Measurements from ENCODE around the gene HIVEP2. TPM values are rescaled to one million over a fixed set of nuclear protein-coding genes. Genes with fewer than 3 reads are reported as not detected.

Gene HIVEP2
- total and polyA plus RNA-seq, 2 donors (not counting 3 experiments of a cell fraction or from before 2014, with no cell fraction given) = 1.3 to 4.7 TPM

GRCh38 chr6:142952614-142953013, 7.6 kb upstream of the HIVEP2 start:
- CTCF ChIA-PET = interaction anchor here (0.8 to 1.6 kb wide), 3 partner anchors 74 to 260 kb away, joined by 3 to 5 read pairs (median 4); no protein-coding TSS in a partner anchor
- intact Hi-C loops (cut with micrococcal nuclease) = no loop called here
- no peaks in the 10 kb centered on the region for H3K27me3 ChIP-seq (ENCODE audit: control insufficient read depth in 2 of 2, insufficient read depth in 2 of 2, low read length in 2 of 2)
- BruUV-seq (replicated peaks) = no TSS peak
- no peaks in the 10 kb centered on the region for H3K36me3 ChIP-seq (ENCODE audit: control insufficient read depth in 2 of 2, extremely low read depth in 1 of 2, insufficient read depth in 2 of 2, low read length in 2 of 2)
- no peak for FAIRE-seq
- H3K27ac ChIP-seq (ENCODE audit: insufficient read depth, low read depth, low read length) = no peak overlapping the region
- H3K9me1 ChIP-seq (replicated peaks; ENCODE audit: control insufficient read depth, extremely low read depth, insufficient read depth, low read length) = no peaks in the 10 kb centered on the region
- dilution Hi-C loops (cut with MboI; ENCODE audit: extremely low pct_ligation_motif_present, low sequenced_read_pairs) = no loop called here
- TF ChIP-seq POLR2A (IDR thresholded peaks at IDR 0.05; ENCODE audit: low read depth, low read length) (no peak), POLR2AphosphoS5 (IDR thresholded peaks at IDR 0.05; ENCODE audit: insufficient read depth, low read depth, low read length) (no peak), JUN (IDR thresholded peaks at IDR 0.05; ENCODE audit: borderline replicate concordance, insufficient read depth, insufficient read length, low read depth) (no peak), GATA2 (IDR thresholded peaks at IDR 0.05; ENCODE audit: insufficient read depth, insufficient read length, low read depth, low read length) (no peak), MAX (IDR thresholded peaks at IDR 0.05; ENCODE audit: insufficient read depth, insufficient read length) (no peak), EZH2 (IDR thresholded peaks at IDR 0.05; ENCODE audit: borderline replicate concordance, low read depth, low read length, severe bottlenecking) (no peak), CTCF (IDR thresholded peaks at IDR 0.05; ENCODE audit: extremely low read depth in 1 of 2, insufficient read depth in 1 of 2, low read depth in 1 of 2, low read length in 2 of 2) (no peak), MYC (IDR thresholded peaks at IDR 0.05; ENCODE audit: low read depth, low read length) (no peak), FOS (IDR thresholded peaks at IDR 0.05; ENCODE audit: borderline replicate concordance, insufficient read depth, low read length) (no peak)
- H3K9ac ChIP-seq (replicated peaks; ENCODE audit: extremely low read depth, insufficient read depth, low read length) = no peak overlapping the region
- H4K20me1 ChIP-seq (replicated peaks; ENCODE audit: control insufficient read depth, extremely low read depth, insufficient read depth, low read length) = no peaks in the 10 kb centered on the region
- H3K4me1 ChIP-seq (ENCODE audit: control insufficient read depth, extremely low read depth, insufficient read depth, low read length) = peaks cover 3% of the 10 kb centered on the region
- no peak overlapping the region for H3K4me2 ChIP-seq (ENCODE audit: insufficient read depth, low read length)
- H3K4me3 ChIP-seq (replicated peaks in 1 of 3; ENCODE audit: insufficient read depth in 1 of 3, low read depth in 1 of 3, low read length in 3 of 3) = no peak overlapping the region
- POLR2A ChIA-PET = no interaction called here
- no peak for DNase-seq (ENCODE audit: low read depth, low spot score)
- H3K9me3 ChIP-seq (replicated peaks; ENCODE audit: control insufficient read depth, insufficient read depth, low read length) = no peaks in the 10 kb centered on the region
- H3K79me2 ChIP-seq (ENCODE audit: control insufficient read depth, insufficient read depth, low read length) = no peaks in the 10 kb centered on the region
- no peak overlapping the region for H2AFZ ChIP-seq (ENCODE audit: low read depth, low read length)
